ENCODE results near the gene HCFC1. TPM values are rescaled to one million over a fixed set of nuclear protein-coding genes. Genes with fewer than 3 reads are reported as not detected.

HCFC1 gene
- total and polyA plus RNA-seq, 9 of the 15 experiments (the other 6 are each of a cell fraction or from before 2014, with no cell fraction given): 2.8 to 133 (median 17.1) TPM

- TF ChIP-seq ZNF512 (tag; IDR thresholded peaks at IDR 0.05) (no peak), ZNF263 (CRISPR knock-in tag; IDR thresholded peaks at IDR 0.05; ENCODE audit: borderline replicate concordance) (no peak), ZNF780A (CRISPR knock-in tag; IDR thresholded peaks at IDR 0.05) (no peak), ZBTB26 (CRISPR knock-in tag; IDR thresholded peaks at IDR 0.05) (peak; percentile 66; the same call in 1 of the 2 replicates), SREBF1 (IDR thresholded peaks at IDR 0.05; ENCODE audit: borderline replicate concordance, low read depth, low read length) (no peak), ID3 (CRISPR knock-in tag; IDR thresholded peaks at IDR 0.05) (peak; percentile 68; the same call in 1 of the 2 replicates), ID3 (tag; IDR thresholded peaks at IDR 0.05) (peak; percentile 99), ZNF589 (CRISPR knock-in tag; IDR thresholded peaks at IDR 0.05; ENCODE audit: low read depth) (peak; percentile 94), ZNF584 (CRISPR knock-in tag; IDR thresholded peaks at IDR 0.05; ENCODE audit: low read depth) (peak; percentile 89; the same call in 1 of the 2 replicates), ASH1L (IDR thresholded peaks at IDR 0.05; ENCODE audit: borderline replicate concordance, low read depth, partially characterized antibody) (no peak), ZNF398 (CRISPR knock-in tag; IDR thresholded peaks at IDR 0.05) (no peak), GABPB1 (CRISPR knock-in tag; IDR thresholded peaks at IDR 0.05) (no peak), LCOR (CRISPR knock-in tag; IDR thresholded peaks at IDR 0.05) (no peak)
Observed at GRCh38 chrX:154002215-154002719, 30.6 kb upstream of the HCFC1 start (continued).
